Esophagus squamous epithelium (tissue), 4 donors: Measurements from ENCODE around the gene CD2.

Source experiments
- CTCF ChIP-seq, 6 experiments: fragments of 450-650 bp in 4 of 6; fragments of 200-600 bp in 2 of 6; sonication (generic) in 2 of 6; IDR thresholded peaks; one replicate each; pipeline ENCODE4 v1.5.1; 2016 to 2019; ENCODE audit warnings: antibody characterized with exemption in 6 of 6, mild to moderate bottlenecking in 4 of 6, moderate library complexity in 4 of 6
- POLR2A ChIP-seq, 4 donors: fragments of 450-650 bp; IDR thresholded peaks; one replicate each; pipeline ENCODE4 v1.6.1; 2017; ENCODE audit warnings: antibody characterized with exemption in 4 of 4, mild to moderate bottlenecking in 4 of 4, moderate library complexity in 3 of 4

GRCh38 chr1:116795482-116795829 lies 41.2 kb downstream of the CD2 start:
- no peak for TF ChIP-seq POLR2A (IDR thresholded peaks at IDR 0.05)
- TF ChIP-seq CTCF (IDR thresholded peaks at IDR 0.05), result no peak
